Lung (tissue), 12 donors: Measurements from ENCODE around the gene SLC8A2. TPM values are rescaled to one million over a fixed set of nuclear protein-coding genes. Genes with fewer than 3 reads are reported as not detected.

ENCODE experiments used
- ATAC-seq: fragments of 200-7000 bp; cut with Tn5 transposase; one replicate; pipeline ENCODE4 v1.9.1; 2020; ENCODE audit warnings: moderate number of reproducible peaks; ENCODE audit not compliant: insufficient read depth, low FRiP score
- DNase-seq, 3 donors: peaks; one replicate each; pipeline ENCODE4 v3.0.0-alpha.2; 2013 to 2017
- H3K27ac ChIP-seq, 2 donors: one replicate each; pipeline ENCODE4 v1.5.1; 2013; ENCODE audit warnings: mild to moderate bottlenecking in 2 of 2, moderate library complexity in 2 of 2, control low read depth in 1 of 2, inconsistent platforms in 1 of 2, low read depth in 1 of 2, low read length in 1 of 2
- H3K27me3 ChIP-seq, 3 donors: one replicate each; pipeline ENCODE4 v1.5.1; 2013; ENCODE audit warnings: low read length in 2 of 3; ENCODE audit not compliant: control insufficient read depth in 3 of 3, insufficient read depth in 3 of 3
- H3K36me3 ChIP-seq, 4 donors: one replicate each; pipeline ENCODE4 v1.5.1; 2013; ENCODE audit warnings: low read length in 4 of 4, mild to moderate bottlenecking in 1 of 4, moderate library complexity in 1 of 4; ENCODE audit not compliant: control insufficient read depth in 4 of 4, insufficient read depth in 4 of 4
- H3K4me1 ChIP-seq, 5 donors: one replicate each; pipeline ENCODE4 v1.5.1; 2013; ENCODE audit warnings: low read length in 5 of 5, mild to moderate bottlenecking in 2 of 5, moderate library complexity in 1 of 5; ENCODE audit not compliant: control insufficient read depth in 5 of 5, insufficient read depth in 5 of 5
- H3K4me3 ChIP-seq: one replicate; pipeline ENCODE4 v1.5.1; 2013; ENCODE audit warnings: mild to moderate bottlenecking, control low read depth, moderate library complexity
- H3K9ac ChIP-seq, 2 donors: one replicate each; pipeline ENCODE4 v1.5.1; 2013; ENCODE audit warnings: low read length in 2 of 2, control low read depth in 1 of 2; ENCODE audit not compliant: insufficient read depth in 1 of 2
- H3K9me3 ChIP-seq, 4 donors: one replicate each; pipeline ENCODE4 v1.5.1; 2013; ENCODE audit warnings: low read length in 3 of 4, mild to moderate bottlenecking in 1 of 4, moderate library complexity in 1 of 4; ENCODE audit not compliant: control insufficient read depth in 4 of 4, insufficient read depth in 3 of 4
- CTCF ChIP-seq: IDR thresholded peaks from 2 replicates; pipeline ENCODE4 v1.5.1; 2012; ENCODE audit warnings: mild to moderate bottlenecking; ENCODE audit errors: control extremely low read depth, extremely low read depth
- WGBS, 2 donors: extraction: QIAGEN DNeasy Blood & Tissue Kit; methylation state at CpG; one replicate each; pipeline ENCODE4 v1.1.7; 2013; 5-methylcytosine and 5-hydroxymethylcytosine counted together
- polyA plus RNA-seq, 2 donors: library from polyadenylated mRNA; stranded (reverse); fragments of 200-250 nt; gene quantifications; one replicate each; pipeline ENCODE4 v1.2.1, GENCODE V29; 2013
- total RNA-seq, 2 donors: library from RNA; depleted of rRNA in 1 of 2; stranded (reverse); fragments of >200 nt in 1 of 2; gene quantifications; one replicate each; pipeline ENCODE4 v1.2.1, GENCODE V29; 2014 to 2021
- donor health status: control.
- donor health status: control.
- donor health status: Bipolar disorder and iron deficiency.
- donor health status: healthy.
- donor health status: DM: yes; HTN: yes; CAD: no.

Gene SLC8A2
- total and polyA plus RNA-seq, 4 donors, result 0.10 to 0.26 (median 0.15) TPM

- no peak for DNase-seq
- TF ChIP-seq CTCF, result no peak
- H3K27ac ChIP-seq, result no peak overlapping the region
- no peak overlapping the region for H3K9ac ChIP-seq
- peaks cover 0 to 38% (median 32%) of the 10 kb centered on the region in 3 donors for H3K27me3 ChIP-seq
- H3K9me3 ChIP-seq, result peaks cover 0 to 2% (median 0%) of the 10 kb centered on the region in 4 donors
- H3K36me3 ChIP-seq, result no peaks in the 10 kb centered on the region
- WGBS, 2 donors, result 14 to 18% methylated on average over 20 of the region's 20 CpGs
- no peak overlapping the region for H3K4me3 ChIP-seq
- ATAC-seq, result no peak
- peaks cover 0 to 18% (median 2%) of the 10 kb centered on the region in 5 donors for H3K4me1 ChIP-seq
Observed at GRCh38 chr19:47429140-47429793, 42.4 kb downstream of the SLC8A2 start.

- Histone ChIP-seq H3K9me3 (peaks cover 0 to 2% (median 0%) of the 10 kb centered on the region in 4 donors), H3K27ac (no peak overlapping the region), H3K9ac (peak overlapping the region in 1 of 2 donors; percentile 28), H3K36me3 (no peaks in the 10 kb centered on the region), H3K27me3 (peaks cover 0 to 47% (median 36%) of the 10 kb centered on the region in 3 donors), H3K4me1 (peaks cover 0 to 18% (median 2%) of the 10 kb centered on the region in 5 donors), H3K4me3 (no peak overlapping the region)
- peak; percentile 87 to 90 (median 88) for DNase-seq
- no peak for TF ChIP-seq CTCF
- 1 to 2% methylated on average over 24 to 27 of the region's 27 CpGs for WGBS, 2 donors
- peak; percentile 74 for ATAC-seq
Observed at GRCh38 chr19:47428177-47428894, 43.4 kb downstream of the SLC8A2 start.

GRCh38 chr19:47427241-47428176, 44.2 kb downstream of the SLC8A2 start:
- Histone ChIP-seq H3K4me3 (no peak overlapping the region), H3K36me3 (no peaks in the 10 kb centered on the region), H3K27me3 (peaks cover 0 to 55% (median 42%) of the 10 kb centered on the region in 3 donors), H3K9ac (no peak overlapping the region), H3K4me1 (peaks cover 0 to 18% (median 2%) of the 10 kb centered on the region in 5 donors), H3K9me3 (peaks cover 0 to 2% (median 0%) of the 10 kb centered on the region in 4 donors), H3K27ac (no peak overlapping the region)
- 7 to 8% methylated on average over 17 of the region's 17 CpGs for WGBS, 2 donors
- DNase-seq (peak; percentile 48 to 59 (median 51)), ATAC-seq (peak; percentile 81)
- peak; percentile 45 for TF ChIP-seq CTCF
